Activated naive CD4-positive, alpha-beta T cell treated with Interleukin-2 at 50 U/mL for 16 hours (primary cell): ENCODE measurements around the gene AQP7.
"Not testable (repeated sequence)": the region's sequence is repeated elsewhere in the genome, so short reads cannot be mapped to it uniquely, and the experiment has no call there.

Experiments used
- DNase-seq: peaks from one replicate; pipeline ENCODE4 v3.0.0-alpha.2; 2020

Gene AQP7

DNA sequence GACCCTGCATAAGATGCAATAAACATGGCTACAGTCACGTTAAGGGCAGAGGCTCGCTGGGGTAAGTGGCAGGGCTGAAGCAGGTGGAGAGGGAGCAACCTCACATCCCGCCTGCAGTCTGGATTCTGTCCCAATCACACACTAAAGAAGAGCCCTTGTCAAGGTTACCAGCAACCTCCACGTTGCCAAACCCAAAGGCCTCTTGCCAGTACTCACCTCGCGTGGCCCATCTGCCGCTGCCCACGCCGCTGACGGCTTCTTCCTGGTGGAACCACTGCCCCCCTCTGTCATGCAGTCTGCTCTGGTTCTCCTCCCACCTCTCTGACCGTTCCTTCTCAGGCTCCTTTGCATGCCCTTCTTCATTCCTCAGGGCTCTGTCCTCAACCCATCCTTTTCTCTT is 8.8 kb downstream of the AQP7 start:
- DNase-seq = no peak

DNA sequence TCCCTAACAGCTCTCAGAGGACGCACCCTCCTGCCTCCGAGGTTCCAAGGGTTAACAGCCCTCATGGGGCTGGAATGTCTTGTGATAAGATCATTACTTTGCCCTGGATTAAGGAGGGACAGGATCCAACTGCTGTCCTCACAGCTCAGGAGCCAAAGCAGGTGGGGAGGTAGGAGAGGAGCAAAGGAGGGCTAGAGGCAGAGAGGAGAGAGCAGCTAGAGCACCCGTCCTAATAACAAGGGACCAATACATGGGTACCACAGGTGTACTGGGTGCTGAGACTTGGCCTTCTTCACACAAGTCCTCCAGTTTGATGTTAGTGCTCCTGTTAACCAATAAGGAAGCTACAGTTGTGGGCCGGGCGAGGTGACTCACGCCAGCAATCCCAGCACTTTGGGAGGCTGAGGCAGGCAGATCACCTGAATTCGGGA is 9.8 kb downstream of the AQP7 start:
- DNase-seq = not testable (repeated sequence)

DNA sequence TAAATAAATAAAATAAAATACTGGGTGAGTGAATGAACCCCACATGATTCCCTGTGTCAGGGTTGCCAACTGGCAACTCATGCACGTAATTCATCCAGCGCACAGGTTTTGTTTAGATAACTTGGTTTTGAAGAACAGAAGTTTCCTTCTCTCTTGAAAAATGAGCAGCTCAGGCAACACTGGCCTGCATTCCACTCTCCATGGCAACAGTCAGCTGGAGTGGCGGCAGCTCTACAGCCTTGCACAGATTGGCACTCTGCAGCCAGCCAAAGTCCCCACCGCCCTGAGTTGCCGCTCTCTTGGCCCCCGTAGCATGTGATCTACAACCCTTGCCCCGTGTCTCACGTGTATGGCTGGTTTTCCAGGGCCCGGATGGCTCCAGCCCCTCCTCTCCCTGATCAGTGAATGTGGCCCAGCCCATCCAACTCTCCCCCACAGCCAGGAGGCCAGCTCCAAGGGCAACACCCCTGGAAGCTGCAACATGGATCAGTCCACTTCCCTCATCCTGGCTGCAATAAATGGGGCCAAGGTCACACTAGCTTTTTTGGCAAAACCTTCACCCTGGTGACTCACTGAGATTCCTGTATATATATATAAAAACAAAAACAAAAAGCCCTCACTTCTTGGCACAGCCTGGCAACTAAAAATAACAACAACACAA is 11.1 kb downstream of the AQP7 start:
- DNase-seq = not testable (repeated sequence)

DNA sequence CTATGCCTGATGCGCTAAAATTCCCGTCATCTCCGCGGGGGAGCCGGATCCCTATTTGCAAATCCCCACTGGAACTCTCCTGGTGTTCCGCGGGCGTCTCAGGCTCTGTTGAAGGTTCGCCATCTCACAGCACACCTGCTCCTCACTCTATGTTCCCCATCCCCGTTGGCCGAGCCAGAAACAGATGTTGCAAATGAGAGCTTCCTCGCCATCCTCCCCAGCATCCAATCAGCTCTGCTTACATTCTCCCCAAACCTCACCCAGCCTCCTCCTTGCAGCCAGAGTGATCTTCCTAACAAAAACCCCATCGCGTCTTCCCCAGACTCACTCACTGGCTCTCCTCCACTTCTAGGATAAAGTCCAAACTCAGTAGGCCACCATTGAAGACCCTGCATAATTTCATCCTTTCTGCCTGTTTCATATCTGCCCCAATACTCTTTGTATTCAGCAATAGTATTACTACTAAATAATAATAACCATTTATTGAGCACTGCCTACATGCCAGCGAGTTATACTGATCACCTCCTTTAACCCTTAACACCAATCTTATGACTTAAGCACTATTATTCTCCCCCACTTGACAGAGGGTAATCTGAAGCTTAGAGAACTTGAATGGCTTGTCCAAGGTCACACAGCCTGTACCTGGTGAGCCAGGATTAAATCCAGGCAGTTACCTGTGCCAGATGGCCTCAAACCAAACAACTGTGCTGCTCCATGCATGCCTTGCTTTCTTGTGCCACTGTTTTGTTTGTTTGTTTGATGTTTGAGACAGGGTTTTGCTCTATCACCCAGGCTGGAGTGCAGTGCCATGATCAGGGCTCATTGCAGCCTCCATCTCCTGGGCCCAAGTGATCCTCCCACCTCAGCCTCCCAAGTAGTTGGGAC is 14.0 kb downstream of the AQP7 start:
- no peak for DNase-seq

DNA sequence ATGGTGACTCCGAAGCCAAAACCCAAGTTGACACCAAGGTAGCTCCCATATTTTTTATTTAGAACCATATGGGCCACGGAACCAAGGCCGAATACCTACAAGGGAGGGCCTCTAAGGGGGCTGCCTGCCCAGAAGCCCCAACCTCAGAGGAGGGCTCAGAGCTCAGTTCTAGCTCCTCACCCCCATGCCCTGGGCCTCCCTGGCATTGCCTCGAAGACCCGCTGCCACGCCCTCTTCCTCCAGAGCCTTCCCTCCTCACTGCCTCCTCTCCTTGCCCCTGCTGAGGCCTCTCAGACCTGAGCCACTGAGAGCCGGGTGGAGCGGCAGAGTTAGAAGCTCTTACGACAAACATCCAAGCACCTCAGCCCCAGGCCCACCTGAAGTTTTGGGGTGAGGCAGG is 15.4 kb downstream of the AQP7 start:
- not testable (repeated sequence) for DNase-seq

DNA sequence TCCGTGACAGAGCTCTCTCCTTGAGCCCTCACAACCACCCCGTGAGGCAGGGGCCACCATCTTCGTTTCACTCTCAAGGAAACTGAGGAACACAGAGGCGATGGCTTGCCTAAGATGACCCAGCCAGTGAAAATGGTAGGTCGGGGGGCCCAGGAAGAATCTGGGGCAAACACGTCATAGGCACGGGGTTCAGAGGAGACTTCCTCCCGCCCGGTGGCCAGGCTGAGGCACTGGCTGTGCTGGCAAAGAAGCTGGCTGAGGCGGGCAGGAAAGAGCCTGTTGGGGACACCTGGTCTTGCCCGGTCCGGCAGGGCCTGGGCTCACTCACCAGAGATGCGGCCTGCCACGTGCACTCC is 15.7 kb downstream of the AQP7 start:
- DNase-seq = not testable (repeated sequence)

DNA sequence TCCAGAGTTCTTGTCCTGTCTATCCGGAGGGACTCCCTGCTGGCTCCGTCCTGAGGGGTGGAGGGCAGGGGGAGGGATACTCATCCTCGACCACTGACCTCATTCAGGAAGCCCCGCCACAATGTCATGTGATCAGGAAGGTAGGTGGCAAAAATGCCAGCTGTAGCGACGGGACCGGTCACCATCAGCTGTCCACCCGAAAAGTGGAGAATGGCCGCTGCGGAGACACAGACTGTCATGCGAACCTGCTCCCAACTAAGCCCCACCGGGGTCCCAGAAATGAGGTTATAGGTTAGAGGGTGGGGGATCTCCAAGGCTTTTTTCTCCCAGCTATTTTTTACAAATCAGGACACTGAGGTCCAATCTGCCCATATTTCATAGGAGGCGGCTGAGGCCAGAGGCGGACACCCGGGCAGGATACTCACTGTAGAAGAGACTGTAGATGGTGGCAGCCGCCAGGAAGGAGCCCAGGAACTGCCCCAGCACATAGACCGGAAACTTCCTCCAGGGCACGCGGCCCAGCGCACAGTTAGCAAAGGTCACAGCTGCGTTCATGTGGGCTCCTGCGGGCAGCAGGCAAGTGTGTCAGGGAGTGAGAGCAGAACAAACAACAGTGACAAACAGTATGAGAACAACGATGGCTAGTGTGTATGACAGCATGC is 16.3 kb downstream of the AQP7 start:
- not testable (repeated sequence) for DNase-seq

DNA sequence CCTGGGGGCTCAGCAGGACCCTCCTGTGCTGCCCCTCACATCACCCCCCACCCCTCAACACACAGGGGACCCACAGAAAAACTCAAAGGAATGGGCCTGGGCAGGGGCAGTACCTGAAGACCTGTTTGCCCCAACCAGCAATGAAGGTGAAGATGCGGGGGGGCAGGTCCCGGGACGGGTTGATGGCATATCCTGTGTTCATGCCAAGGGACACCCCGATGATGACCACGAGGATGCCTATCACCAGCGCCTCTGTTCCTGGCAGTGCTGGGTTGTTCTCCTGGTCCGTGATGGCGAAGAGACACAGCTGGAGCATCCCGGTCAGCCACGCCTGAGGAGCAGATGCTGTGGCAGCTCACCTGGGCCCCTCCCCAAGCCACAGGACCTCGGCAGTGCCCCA is 16.8 kb downstream of the AQP7 start:
- DNase-seq = not testable (repeated sequence)

DNA sequence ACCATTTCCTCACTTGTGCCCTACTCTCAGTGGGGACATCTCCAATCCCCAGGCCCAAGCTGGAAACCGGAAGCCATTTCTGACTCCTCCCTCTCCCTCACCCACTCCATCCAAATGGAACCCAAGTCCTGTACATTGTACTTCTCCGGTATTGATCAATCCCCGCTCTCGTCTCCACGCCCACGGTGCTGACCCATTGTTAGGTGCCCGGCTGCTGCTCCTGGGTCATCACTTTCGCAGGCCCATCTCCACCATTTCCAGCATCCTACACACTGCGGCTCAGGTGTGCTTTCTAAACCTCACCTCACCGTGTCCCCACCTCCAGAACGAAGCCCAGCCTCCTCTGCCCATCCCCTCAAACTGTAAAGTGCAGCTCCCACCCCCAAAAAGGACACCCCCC is 19.0 kb downstream of the AQP7 start:
- DNase-seq = not testable (repeated sequence)

DNA sequence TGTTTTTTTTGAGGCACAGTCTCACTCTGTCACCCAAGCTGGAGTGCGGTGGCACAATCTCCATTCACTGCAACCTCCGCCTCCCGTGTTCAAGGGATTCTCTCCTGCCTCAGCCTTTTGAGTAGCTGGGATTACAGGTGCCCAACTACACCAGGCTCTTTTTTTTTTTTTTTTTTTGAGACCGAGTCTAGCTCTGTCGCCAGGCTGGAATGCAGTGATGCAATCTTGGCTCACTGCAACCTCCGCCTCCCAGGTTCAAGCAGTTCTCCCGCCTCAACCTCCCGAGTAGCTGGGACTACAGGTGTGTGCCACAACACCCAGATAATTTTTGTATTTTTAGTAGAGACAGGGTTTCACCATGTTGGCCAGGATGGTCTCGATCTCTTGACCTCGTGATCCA is 20.0 kb downstream of the AQP7 start:
- DNase-seq = not testable (repeated sequence)

DNA sequence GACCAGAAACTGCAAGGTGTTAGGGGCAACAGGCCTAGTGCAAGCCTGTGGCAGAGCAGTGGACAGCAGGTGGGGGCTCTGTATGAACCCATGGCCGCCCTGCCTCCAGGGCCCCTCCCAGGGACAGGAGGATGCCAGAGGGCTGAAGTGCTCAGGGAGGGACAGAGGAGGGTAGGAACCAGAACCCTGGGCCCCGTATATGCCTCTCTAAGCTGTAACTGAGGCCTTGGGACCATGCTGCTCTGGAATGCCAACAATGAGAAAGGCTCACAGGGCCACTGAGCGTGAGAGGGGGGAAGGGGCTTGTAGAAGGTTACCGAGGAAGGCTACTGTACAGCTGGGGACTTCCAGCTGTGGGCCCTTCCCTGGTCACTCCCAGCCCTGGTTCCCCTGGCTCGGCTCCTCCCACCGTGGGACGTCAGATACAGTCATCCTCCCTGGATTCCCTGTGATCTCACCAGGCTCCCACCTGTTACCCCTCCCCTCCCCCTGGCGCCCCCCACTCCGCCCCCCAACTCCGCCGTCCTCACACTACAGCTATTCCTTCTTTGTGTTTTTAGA is 21.1 kb downstream of the AQP7 start:
- no peak for DNase-seq

DNA sequence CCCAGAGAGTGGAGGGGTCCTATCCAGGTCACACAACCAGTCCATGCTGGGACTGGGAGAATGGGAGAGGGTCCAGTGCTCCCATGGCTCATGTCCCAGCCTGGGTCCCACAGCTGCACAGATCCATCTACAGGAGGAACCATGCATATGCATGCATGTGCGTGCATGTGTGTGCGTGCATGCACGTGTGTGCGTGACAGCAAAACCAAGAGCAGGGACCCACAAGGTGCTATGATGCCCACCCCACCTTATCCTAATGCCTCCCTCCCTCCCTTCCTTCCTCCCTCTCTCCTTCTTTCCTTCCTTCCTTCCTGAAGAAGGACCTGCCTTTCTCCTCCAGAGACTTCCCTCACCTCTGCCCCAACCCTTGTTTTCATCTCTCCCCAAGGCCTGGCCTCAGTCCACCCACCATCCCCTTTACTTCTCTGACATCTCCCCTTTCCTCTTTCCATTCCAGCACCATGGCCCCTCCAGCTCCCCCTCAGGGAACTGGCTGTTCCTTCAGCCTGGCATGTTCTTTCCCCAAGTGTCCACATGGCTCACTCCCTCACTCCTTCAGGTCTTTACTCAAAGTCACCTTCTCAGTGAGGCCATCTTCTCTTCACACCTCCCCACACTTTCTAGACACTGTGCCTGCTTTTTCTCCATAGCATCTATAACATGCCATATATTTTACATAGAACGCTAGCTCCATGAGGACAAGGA is 21.8 kb downstream of the AQP7 start:
- DNase-seq = no peak

DNA sequence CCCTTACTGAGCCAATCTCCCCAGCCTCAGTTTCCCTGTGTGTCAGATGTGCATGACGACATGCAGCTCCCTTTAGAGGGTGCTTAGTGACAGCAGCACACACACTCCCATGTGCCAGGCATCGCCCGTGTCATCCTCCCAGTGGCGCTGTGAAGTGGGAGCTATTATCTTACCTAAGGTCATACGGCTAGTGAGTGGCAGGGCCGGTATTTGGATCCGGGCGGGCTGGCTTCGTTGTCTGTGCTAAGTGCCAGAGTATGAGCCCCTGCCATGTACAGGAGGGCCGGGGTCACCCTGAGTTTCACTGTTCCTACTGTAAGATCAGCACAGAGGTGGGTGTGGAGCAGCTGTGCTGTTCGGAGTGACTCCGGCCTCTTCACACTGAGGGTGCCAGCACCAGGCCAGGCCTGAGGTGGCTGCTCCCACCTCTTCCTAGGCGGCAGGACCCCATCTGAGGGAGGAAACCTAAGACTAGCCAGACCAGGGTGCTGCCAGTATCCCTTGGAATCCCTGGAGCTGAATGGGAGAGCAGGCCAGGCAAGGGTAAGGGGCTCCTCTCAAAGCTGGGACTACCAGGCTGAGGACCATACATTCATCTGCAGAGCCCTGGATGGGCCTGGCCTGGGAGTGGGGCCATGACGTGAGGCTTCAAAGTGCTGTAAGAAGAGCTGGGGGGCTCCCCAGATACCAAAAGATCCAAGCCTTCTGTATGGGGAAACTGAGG is 22.5 kb downstream of the AQP7 start:
- DNase-seq = no peak

DNA sequence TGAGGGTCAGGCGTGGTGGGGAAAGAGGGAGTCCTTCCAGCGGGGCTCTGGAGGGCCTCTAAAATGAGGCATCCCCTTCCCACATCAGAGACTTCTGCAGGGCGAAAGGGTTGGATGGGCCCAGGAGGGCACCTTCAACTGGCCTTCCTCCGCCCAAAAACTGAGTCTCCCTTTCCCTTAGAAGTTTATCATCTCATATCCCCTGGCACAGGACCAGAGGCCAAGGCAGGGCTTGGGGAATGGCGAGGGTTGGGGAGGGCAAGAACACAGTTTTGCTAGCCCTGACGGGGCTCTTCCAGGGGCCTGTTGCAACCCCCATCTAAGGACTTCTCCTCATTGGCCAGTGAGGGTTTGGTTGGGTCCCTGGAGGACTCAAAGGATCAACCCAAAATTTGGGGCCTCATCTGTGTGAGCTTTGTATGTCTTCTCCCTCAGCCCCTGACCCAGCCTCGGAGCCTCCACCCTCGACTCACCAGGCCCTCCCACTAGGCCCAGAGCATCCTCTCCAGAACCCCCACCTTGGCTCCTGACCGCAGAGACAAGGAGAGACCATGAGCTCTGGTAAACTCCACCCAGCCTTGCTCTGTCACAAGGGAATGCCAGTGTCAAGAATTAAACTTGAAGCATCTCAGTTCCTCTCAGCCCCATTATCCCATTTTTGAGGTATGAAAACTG is 24.1 kb downstream of the AQP7 start:
- no peak for DNase-seq

DNA sequence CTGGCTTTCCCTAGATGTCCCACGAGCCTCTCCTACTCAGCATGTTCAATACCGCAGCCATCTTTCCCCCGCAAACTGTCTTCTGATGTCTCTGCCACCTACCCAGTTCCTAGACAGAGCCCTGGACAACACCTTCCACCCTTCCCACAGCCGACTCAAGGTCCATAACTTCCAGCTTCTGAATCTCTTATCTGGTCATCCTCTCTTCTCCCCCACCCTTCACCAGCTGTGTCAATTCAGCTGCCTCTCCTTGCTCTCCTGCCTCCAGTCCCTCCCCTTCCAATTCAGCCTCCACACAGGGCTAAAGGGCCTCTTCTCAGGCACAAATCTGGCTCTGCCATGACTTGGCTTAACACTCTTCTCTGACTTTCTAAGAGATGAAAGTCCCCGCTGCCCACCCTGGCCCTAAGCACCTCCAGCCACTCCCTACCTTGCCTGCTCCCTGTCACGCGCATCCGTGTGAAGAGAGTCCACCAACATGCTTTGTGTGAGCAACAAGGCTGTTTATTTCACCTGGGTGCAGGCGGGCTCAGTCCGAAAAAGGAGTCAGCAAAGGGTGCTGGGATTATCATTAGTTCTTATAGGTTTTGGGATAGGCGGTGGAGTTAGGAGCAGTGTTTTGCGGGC is 25.2 kb downstream of the AQP7 start:
- DNase-seq = no peak

DNA sequence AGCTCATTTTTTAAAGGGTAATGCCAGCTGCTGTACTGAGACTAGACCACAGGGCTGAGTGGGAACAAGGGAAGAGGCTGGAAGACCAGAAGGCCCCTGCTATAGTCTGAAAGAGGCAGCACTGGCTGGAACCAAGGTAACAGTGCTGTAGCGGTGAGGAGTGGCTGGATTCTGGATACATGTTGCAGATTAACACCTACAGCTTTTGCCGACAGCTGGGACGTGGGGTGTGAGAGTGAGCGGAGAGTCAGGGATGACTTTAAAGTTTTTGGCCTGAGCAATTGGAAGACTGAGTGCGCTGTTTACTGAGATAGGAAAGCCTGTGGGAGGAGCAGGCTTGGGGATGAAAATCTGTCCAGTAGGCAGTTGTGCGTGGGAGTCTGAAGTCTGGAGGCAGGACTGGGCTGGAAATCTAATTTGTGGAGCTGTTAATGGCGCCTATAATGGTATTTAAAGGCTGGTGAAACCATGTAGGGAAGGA is 26.5 kb downstream of the AQP7 start:
- DNase-seq = no peak

DNA sequence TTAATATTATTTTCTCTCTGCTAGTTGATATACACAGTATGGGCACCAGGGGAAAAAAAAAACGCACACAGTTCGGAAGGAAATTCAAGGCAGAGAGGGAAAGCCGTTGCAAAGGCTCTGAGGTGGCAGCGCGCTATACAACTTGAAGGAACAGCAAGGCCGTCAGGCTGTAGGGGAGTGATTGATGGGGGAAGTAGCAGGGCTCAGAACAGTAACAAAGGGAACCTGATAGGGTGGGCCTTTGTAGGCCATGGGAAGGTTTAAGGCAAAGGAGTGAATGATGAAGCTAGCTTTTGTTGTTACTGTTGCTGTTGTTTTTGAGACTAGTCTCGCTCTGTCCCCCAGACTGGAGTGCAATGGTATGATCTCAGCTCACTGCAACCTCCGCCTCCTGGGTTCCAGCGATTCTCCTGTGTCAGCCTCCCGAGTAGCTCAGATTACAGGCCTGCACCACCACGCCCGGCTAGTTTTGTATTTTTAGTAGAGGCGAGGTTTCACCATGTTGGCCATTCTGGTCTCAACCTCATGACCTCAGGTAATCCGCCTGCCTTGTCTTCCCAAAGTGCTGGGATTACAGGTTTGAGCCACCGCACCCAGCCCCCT is 27.0 kb downstream of the AQP7 start:
- no peak for DNase-seq

DNA sequence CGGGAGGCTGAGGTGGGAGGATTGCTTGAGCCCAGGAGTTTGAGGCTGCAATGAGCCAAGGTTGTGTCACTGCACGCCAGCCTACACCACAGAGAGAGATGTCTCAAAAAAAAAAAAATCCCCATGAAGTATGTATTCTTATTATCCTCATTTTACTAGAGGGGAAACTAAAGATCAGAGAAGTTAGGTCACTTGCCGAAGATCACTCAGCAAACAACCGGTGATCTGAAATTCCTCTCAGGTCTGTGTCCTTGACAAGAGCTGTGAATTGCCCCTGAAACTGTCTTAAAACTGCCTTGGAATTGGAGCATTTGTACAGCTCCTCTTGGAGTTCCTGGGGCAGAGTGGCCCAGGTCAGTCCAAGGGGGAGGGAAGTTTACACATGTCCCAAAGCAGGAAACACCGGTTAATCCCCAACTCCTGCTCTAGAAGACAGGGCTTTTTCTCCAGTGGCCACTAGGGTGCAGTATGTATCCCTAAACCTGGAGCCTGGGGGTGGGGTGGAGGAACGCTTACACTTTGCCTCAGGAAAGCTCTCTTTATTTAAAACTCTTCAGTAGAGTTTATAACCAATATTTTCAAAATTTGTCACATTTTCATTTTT is 27.6 kb downstream of the AQP7 start:
- DNase-seq = peak; percentile 62

DNA sequence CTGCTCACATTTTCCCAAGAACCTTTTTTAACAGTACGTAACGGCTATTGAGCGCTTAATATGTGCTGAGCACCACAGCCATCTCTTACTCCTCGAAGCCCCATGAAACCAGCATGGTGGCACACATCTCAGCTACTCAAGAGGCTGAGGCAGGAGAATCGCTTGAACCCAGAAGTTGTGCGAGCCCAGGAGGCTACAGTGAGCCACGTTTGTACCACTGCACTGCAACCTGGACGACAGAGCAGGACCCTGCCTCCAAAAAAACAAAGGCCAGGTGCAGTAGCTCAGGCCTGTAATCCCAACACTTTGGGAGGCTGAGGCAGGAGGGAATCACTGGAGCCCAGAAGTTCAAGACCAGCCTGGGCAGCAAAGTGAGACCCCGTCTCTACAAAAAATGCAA is 28.2 kb downstream of the AQP7 start:
- DNase-seq = no peak

DNA sequence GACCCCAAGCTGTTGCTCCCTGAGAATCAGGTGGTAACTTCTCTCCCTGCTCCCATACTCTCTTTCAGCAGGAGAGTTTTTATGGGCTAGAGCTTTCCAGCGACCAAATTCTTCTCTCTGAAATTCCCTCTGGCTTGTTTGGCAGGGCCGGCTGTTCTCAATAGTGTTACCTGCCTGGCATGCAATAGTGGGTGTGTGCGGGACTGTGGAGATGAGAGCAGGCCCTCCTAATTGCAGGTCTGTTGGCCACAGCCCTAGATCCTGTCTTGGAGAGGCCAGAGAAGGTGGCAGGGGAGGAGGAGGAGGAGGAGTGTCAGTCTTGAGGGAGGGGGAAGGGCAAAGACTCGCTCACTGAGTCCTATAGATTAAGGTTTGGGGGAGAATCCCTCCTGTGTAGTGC is 29.5 kb downstream of the AQP7 start:
- DNase-seq = no peak
